Fibroblast of skin of right quadriceps (primary cell): ENCODE data around the gene FRZB.

ENCODE experiments used
- DNase-seq: peaks from one replicate; pipeline ENCODE4 v3.0.0-alpha.2; 2013

FRZB gene

GRCh38 chr2:182784058-182784706 is 82.3 kb downstream of the FRZB start:
- DNase-seq = no peak
